Activated B cell treated with CpG ODN at 0.5 μM for 24 hours (primary cell): ENCODE measurements around the gene PGBD5. TPM values are rescaled to one million over a fixed set of nuclear protein-coding genes. Genes with fewer than 3 reads are reported as not detected.

Experiments
- ATAC-seq: fragments of 200-7000 bp; cut with Tn5 transposase; one replicate; pipeline ENCODE4 v1.10.0; 2021; ENCODE audit warnings: low read depth, mild to moderate bottlenecking, moderate library complexity
- CTCF ChIA-PET: fragments of 350-600 bp; sonication (Branson Sonifier 250); formaldehyde crosslinking; loops from one replicate; lab custom pipeline; 2021; ENCODE audit warnings: antibody characterized with exemption; lab: Charles Lee
- POLR2A ChIA-PET: fragments of 350-600 bp; sonication (Branson Sonifier 250); formaldehyde crosslinking; loops from one replicate; lab custom pipeline; 2021; ENCODE audit warnings: antibody characterized with exemption; lab: Charles Lee
- DNase-seq: peaks from one replicate; pipeline ENCODE4 v3.0.0; 2022
- H3K27ac Mint-ChIP-seq: one replicate; pipeline ENCODE4 v1.8.0; 2020; ENCODE audit warnings: mixed read lengths
- H3K27me3 Mint-ChIP-seq: one replicate; pipeline ENCODE4 v1.8.0; 2021; ENCODE audit warnings: mixed read lengths
- H3K36me3 Mint-ChIP-seq: one replicate; pipeline ENCODE4 v1.8.0; 2021; ENCODE audit warnings: low read depth, mixed read lengths
- H3K4me1 Mint-ChIP-seq: one replicate; pipeline ENCODE4 v1.8.0; 2021; ENCODE audit warnings: mixed read lengths
- H3K4me3 Mint-ChIP-seq: one replicate; pipeline ENCODE4 v1.8.0; 2020; ENCODE audit warnings: mild to moderate bottlenecking, mixed read lengths
- H3K9me3 Mint-ChIP-seq: one replicate; pipeline ENCODE4 v1.8.0; 2020; ENCODE audit warnings: mixed read lengths
- intact Hi-C: fragments of 100-400 bp; cut with micrococcal nuclease; formaldehyde crosslinking; loops from one replicate; pipeline ENCODE4 v1.15.1; 2024
- total RNA-seq: library from RNA; stranded (reverse); gene quantifications from 2 replicates; pipeline ENCODE4 v1.2.3, GENCODE V29; 2022
- TF ChIP-seq, protein P1 (sequence below): fragments of 200-600 bp; IDR thresholded peaks from one replicate; pipeline ENCODE4 v1.8.0; 2022; ENCODE audit warnings: antibody characterized with exemption, mild to moderate bottlenecking

Gene PGBD5
- total RNA-seq, 1 donor from 2014 or later = not detected

DNA sequence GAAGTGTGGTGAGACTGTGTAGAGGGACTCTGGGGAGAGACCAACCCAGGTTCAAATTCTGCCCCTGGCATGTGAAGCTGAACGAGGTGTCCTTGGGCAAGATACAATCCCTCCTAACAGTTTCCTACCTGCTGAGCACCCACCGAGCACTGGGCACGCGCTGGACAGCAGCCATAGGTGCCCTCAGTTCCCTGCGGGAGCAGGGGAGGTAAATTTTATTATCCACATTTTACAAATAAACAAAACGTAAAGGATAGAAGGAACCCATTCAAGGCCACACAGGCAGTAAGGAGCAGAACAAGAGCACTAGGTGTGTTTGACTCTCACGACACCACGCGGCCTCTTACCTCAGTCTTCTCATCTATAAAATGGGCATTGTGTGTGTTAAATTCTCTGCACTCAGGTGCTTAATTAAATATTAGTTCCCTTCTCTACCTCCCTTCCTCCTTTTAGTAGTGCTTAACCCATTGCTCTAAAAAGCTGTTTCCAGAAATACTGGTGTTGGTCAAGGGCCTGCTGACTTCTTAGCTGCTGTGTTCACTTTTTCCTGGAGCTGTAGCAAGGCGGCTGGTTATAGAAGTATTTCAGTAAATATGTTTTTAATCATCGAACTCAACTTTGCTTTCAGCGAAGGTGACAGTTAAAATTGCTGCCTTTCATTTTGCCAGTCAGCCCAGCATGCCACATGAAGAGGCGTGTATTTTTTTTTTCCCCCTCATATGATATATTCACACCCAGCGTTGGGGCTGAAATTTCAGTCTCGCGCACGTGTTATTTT, 41.6 kb downstream of the PGBD5 start:
- H3K36me3 Mint-ChIP-seq = no peaks in the 10 kb centered on the region
- H3K9me3 Mint-ChIP-seq = peaks cover 3% of the 10 kb centered on the region
- no peak overlapping the region for H3K27ac Mint-ChIP-seq
- DNase-seq (no peak), ATAC-seq (no peak)
- H3K4me1 Mint-ChIP-seq = no peaks in the 10 kb centered on the region
- no peak overlapping the region for H3K4me3 Mint-ChIP-seq
- H3K27me3 Mint-ChIP-seq = peaks cover 3% of the 10 kb centered on the region
- intact Hi-C loops = no loop called here
- CTCF ChIA-PET = no interaction called here
- TF ChIP-seq, protein P1, sequence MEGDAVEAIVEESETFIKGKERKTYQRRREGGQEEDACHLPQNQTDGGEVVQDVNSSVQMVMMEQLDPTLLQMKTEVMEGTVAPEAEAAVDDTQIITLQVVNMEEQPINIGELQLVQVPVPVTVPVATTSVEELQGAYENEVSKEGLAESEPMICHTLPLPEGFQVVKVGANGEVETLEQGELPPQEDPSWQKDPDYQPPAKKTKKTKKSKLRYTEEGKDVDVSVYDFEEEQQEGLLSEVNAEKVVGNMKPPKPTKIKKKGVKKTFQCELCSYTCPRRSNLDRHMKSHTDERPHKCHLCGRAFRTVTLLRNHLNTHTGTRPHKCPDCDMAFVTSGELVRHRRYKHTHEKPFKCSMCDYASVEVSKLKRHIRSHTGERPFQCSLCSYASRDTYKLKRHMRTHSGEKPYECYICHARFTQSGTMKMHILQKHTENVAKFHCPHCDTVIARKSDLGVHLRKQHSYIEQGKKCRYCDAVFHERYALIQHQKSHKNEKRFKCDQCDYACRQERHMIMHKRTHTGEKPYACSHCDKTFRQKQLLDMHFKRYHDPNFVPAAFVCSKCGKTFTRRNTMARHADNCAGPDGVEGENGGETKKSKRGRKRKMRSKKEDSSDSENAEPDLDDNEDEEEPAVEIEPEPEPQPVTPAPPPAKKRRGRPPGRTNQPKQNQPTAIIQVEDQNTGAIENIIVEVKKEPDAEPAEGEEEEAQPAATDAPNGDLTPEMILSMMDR = no peak
- POLR2A ChIA-PET = no interaction called here

DNA sequence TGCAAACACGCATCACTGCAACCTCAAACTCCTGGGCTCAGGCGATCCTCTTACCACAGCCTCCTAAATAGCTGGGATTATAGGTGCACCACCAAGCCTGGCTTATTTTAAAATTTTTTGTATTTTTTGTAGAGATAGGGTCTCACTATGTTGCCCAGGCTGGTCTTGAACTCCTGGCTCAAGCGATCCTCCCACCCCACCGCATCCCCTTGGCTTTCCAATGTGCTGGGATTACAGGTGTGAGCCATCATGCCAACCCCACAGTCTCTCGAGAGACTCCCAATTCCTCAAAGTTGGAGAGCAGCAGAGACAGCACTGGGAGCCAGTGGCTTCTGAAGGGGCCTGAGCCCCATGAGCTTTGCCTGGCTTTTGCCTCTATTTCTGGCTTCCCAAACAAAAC, 42.7 kb downstream of the PGBD5 start:
- Mint-ChIP-seq H3K4me1 (no peaks in the 10 kb centered on the region), H3K36me3 (no peaks in the 10 kb centered on the region), H3K27ac (no peak overlapping the region), H3K27me3 (peaks cover 3% of the 10 kb centered on the region), H3K4me3 (no peak overlapping the region), H3K9me3 (peaks cover 10% of the 10 kb centered on the region)
- POLR2A ChIA-PET = no interaction called here
- TF ChIP-seq, protein P1 = no peak
- CTCF ChIA-PET = no interaction called here
- DNase-seq = no peak
- no peak for ATAC-seq
- intact Hi-C loops = no loop called here

DNA sequence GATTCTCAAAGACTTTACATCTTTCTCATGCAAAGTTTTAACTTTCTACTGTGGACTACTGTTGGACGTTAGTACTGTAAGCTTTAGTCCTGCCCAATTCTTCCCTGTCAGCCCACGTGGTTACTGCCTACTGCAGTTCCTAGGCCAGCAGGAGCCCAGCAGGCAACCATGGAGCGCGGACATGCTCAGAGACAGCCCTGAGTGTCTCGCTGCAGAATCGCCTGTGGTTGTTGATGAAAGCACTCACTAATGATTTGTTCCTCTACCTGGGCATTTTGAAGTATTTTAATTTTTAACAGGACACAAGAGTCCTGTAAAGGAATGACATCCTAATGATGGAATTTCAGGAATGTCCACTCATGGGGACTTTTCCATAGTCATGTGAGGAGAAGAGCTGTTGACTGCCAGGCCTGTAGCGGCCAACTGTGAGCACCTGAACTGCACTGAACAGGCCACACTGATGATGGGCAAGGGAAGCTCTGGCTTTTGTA, 44.1 kb downstream of the PGBD5 start:
- H3K4me3 Mint-ChIP-seq = no peak overlapping the region
- TF ChIP-seq, protein P1 = no peak
- ATAC-seq = no peak
- H3K4me1 Mint-ChIP-seq = no peaks in the 10 kb centered on the region
- H3K27me3 Mint-ChIP-seq = peaks cover 3% of the 10 kb centered on the region
- H3K27ac Mint-ChIP-seq = no peak overlapping the region
- no peaks in the 10 kb centered on the region for H3K36me3 Mint-ChIP-seq
- intact Hi-C loops = no loop called here
- no peak for DNase-seq
- peaks cover 10% of the 10 kb centered on the region for H3K9me3 Mint-ChIP-seq
- POLR2A ChIA-PET = no interaction called here
- CTCF ChIA-PET = no interaction called here

DNA sequence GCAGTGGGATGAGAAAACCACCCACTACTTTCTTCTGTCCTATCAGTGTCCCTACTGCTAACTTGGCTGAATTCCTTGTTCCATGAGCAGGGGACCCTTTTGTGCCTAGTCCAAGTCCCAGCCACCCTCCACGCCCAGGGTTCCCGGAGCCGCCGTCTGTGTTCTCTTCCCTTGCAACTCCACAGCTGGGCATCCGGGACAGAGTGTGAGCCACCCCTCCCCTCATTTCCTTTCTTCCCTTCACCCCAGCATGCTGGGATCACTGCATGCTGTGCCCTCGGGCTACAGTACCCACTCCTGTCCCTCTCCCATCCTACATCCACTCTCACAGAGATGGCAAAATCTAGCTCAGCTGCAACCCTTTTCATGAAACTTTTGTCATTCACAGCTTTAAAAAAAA, 44.5 kb downstream of the PGBD5 start:
- no peak overlapping the region for H3K27ac Mint-ChIP-seq
- H3K27me3 Mint-ChIP-seq = peaks cover 3% of the 10 kb centered on the region
- intact Hi-C loops = no loop called here
- H3K9me3 Mint-ChIP-seq = peaks cover 10% of the 10 kb centered on the region
- ATAC-seq (no peak), DNase-seq (no peak)
- TF ChIP-seq, protein P1 = no peak
- no peaks in the 10 kb centered on the region for H3K4me1 Mint-ChIP-seq
- CTCF ChIA-PET = no interaction called here
- H3K4me3 Mint-ChIP-seq = no peak overlapping the region
- POLR2A ChIA-PET = no interaction called here
- no peaks in the 10 kb centered on the region for H3K36me3 Mint-ChIP-seq

DNA sequence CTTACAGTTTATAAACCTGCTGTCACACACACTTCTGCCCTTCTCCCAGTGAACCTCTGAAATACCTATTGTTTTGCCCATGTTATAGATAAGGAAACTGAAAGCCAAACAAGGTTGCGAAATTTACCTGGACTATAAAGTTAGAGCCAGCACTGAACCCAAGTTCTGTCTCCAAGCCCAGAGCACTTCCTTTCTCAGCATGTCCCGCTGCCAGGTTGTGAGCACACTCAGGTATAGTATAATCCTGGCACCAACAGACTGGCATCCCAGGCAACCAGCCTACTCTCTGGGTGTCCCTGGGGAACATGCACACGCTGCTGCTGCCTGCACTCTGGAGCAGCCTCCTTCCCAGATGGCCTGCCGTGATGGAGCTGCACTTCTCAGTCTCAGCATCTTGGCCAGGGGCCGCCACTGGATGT, 45.1 kb downstream of the PGBD5 start:
- Mint-ChIP-seq H3K27me3 (peaks cover 3% of the 10 kb centered on the region), H3K36me3 (no peaks in the 10 kb centered on the region), H3K9me3 (peaks cover 10% of the 10 kb centered on the region), H3K27ac (no peak overlapping the region), H3K4me1 (no peaks in the 10 kb centered on the region), H3K4me3 (no peak overlapping the region)
- intact Hi-C loops = no loop called here
- TF ChIP-seq, protein P1 = no peak
- CTCF ChIA-PET = no interaction called here
- DNase-seq = no peak
- POLR2A ChIA-PET = no interaction called here
- ATAC-seq = no peak
